ENCODE data around the gene GAPDHS.

DNA sequence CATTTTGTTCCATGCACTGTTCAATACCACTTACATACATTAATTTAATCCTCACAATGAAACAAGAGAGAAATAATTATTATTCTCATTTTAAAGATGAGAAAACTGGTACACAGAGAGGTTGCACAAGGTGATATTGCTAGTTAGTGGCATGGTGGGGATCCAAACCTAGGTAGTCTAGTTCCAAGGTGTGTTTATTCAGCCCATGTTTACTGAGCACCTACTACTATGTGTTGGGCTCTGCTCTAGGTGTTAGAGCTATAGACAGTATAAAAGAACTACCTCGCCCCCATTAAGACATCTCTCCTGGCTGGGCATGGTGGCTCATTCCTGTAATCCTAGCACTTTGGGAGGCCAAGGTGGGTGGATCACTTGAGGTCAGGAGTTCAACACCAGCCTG lies 49.5 kb downstream of the GAPDHS start:
- TF ChIP-seq, protein P1, sequence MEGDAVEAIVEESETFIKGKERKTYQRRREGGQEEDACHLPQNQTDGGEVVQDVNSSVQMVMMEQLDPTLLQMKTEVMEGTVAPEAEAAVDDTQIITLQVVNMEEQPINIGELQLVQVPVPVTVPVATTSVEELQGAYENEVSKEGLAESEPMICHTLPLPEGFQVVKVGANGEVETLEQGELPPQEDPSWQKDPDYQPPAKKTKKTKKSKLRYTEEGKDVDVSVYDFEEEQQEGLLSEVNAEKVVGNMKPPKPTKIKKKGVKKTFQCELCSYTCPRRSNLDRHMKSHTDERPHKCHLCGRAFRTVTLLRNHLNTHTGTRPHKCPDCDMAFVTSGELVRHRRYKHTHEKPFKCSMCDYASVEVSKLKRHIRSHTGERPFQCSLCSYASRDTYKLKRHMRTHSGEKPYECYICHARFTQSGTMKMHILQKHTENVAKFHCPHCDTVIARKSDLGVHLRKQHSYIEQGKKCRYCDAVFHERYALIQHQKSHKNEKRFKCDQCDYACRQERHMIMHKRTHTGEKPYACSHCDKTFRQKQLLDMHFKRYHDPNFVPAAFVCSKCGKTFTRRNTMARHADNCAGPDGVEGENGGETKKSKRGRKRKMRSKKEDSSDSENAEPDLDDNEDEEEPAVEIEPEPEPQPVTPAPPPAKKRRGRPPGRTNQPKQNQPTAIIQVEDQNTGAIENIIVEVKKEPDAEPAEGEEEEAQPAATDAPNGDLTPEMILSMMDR (IDR thresholded peaks at IDR 0.05), result no peak
- no peak for TF ChIP-seq POLR2A (IDR thresholded peaks at IDR 0.05)

Data from body of pancreas (tissue), 4 donors.